HepG2 (cell line): ENCODE measurements around the gene MAP2K5. TPM values are rescaled to one million over a fixed set of nuclear protein-coding genes. Genes with fewer than 3 reads are reported as not detected.

ENCODE experiments used
- ATAC-seq: fragments of 200-7000 bp; cut with Tn5 transposase; 3 replicates; pipeline ENCODE4 v1.9.1; 2020; ENCODE audit warnings: mild to moderate bottlenecking, moderate library complexity
- BruUV-seq: library from RNA; stranded (reverse); fragments of 400-500 nt; replicated peaks from 2 replicates; lab custom pipeline; 2021; lab: Mats Ljungman, UMichigan
- CTCF ChIA-PET: fragments of 300-600 bp; formaldehyde crosslinking; extraction: SDS; loops from one replicate; lab custom pipeline; 2021; ENCODE audit warnings: low total read pairs, inconsistent platforms, low intra/inter-chr PET ratio; lab: Yijun Ruan, JAX
- POLR2A ChIA-PET: fragments of 350-600 bp; sonication (Branson Sonifier 250); formaldehyde crosslinking; loops from one replicate; lab custom pipeline; 2020; ENCODE audit warnings: antibody characterized with exemption, inconsistent platforms; lab: Yijun Ruan, JAX
- DNase-seq: peaks from one replicate; pipeline ENCODE4 v3.0.0-alpha.2; 2015; ENCODE audit warnings: low spot score
- FAIRE-seq: peaks from 3 replicates; lab custom pipeline; 2011; peaks lifted over from hg19 to GRCh38; lab: Jason Lieb, UNC
- H2AFZ ChIP-seq: one replicate; pipeline ENCODE4 v1.6.1; 2011; ENCODE audit warnings: low read length, inconsistent platforms
- H3K27ac ChIP-seq: fragments of 300-600 bp; 3 replicates; pipeline ENCODE4 v1.8.0; 2011; ENCODE audit warnings: mixed run types, mild to moderate bottlenecking, mixed read lengths, low read length, inconsistent platforms; ENCODE audit not compliant: insufficient read depth; ENCODE audit errors: extremely low read length
- H3K27me3 ChIP-seq, 2 experiments: fragments of 200-600 bp in 1 of 2; 2 replicates in 1 of 2; 3 replicates in 1 of 2; pipeline versions ENCODE4 v1.6.0 to v1.8.0; 2011; ENCODE audit warnings: low read length in 2 of 2, mild to moderate bottlenecking in 2 of 2, moderate library complexity in 2 of 2, inconsistent platforms in 1 of 2; ENCODE audit not compliant: insufficient read depth in 2 of 2, control insufficient read depth in 1 of 2
- H3K36me3 ChIP-seq, 2 experiments: fragments of 200-600 bp in 1 of 2; replicated peaks in 1 of 2; 2 replicates in 1 of 2; 3 replicates in 1 of 2; pipeline versions ENCODE4 v1.5.1 to v1.8.0; 2011; ENCODE audit warnings: low read length in 2 of 2, inconsistent platforms in 1 of 2; ENCODE audit not compliant: insufficient read depth in 2 of 2, control insufficient read depth in 1 of 2
- H3K4me1 ChIP-seq: 2 replicates; pipeline ENCODE4 v1.5.1; 2012; ENCODE audit warnings: low read length, inconsistent platforms; ENCODE audit not compliant: insufficient read depth
- H3K4me2 ChIP-seq: 2 replicates; pipeline ENCODE4 v1.6.0; 2011; ENCODE audit warnings: low read depth, low read length, inconsistent platforms
- H3K4me3 ChIP-seq, 3 experiments: fragments of 200-600 bp in 1 of 3; sonication (generic), shearing (Covaris generic) in 1 of 3; replicated peaks in 1 of 3; 2 replicates each; pipeline ENCODE4 v1.5.1; 2011 to 2016; ENCODE audit warnings: low read length in 3 of 3, inconsistent platforms in 2 of 3, low read depth in 2 of 3, mild to moderate bottlenecking in 2 of 3, control low read depth in 1 of 3, mixed read lengths in 1 of 3; ENCODE audit not compliant: insufficient read depth in 1 of 3
- H3K79me2 ChIP-seq: one replicate; pipeline ENCODE4 v1.6.1; 2011; ENCODE audit warnings: low read length, inconsistent platforms; ENCODE audit not compliant: insufficient read depth
- H3K9ac ChIP-seq: 2 replicates; pipeline ENCODE4 v1.6.0; 2011; ENCODE audit warnings: mild to moderate bottlenecking, low read depth, low read length, inconsistent platforms; ENCODE audit not compliant: insufficient read depth
- H3K9me3 ChIP-seq: 2 replicates; pipeline ENCODE4 v1.5.1; 2012; ENCODE audit warnings: mild to moderate bottlenecking, low read length
- H4K20me1 ChIP-seq: 2 replicates; pipeline ENCODE4 v1.6.0; 2011; ENCODE audit warnings: inconsistent platforms, mild to moderate bottlenecking, low read length, moderate library complexity; ENCODE audit not compliant: insufficient read depth
- KAT8 ChIP-seq: IDR thresholded peaks from 2 replicates; pipeline ENCODE4 v1.6.1; 2016; ENCODE audit warnings: missing genetic modification reagents, missing compliant biosample characterization
- TFDP2 ChIP-seq: sonication (generic); formaldehyde crosslinking; IDR thresholded peaks from 2 replicates; pipeline ENCODE4 v1.4.0; 2020; ENCODE audit warnings: missing genetic modification reagents
- ZFP62 ChIP-seq: sonication (generic); formaldehyde crosslinking; IDR thresholded peaks from 2 replicates; pipeline ENCODE4 v1.4.0; 2020; ENCODE audit warnings: missing genetic modification reagents
- ZNF564 ChIP-seq: sonication (generic); formaldehyde crosslinking; IDR thresholded peaks from 2 replicates; pipeline ENCODE4 v1.8.1; 2023; ENCODE audit warnings: mild to moderate bottlenecking, missing genetic modification reagents
- ZNF747 ChIP-seq: sonication (generic); formaldehyde crosslinking; IDR thresholded peaks from 2 replicates; pipeline ENCODE4 v1.8.1; 2023; ENCODE audit warnings: missing genetic modification reagents, mild to moderate bottlenecking, borderline replicate concordance
- ZNF792 ChIP-seq: IDR thresholded peaks from 2 replicates; pipeline ENCODE4 v1.6.1; 2016
- WGBS: methylation state at CpG from one replicate; pipeline ENCODE4 v1.1.6; 2017; ENCODE audit warnings: low lambda C conversion rate; 5-methylcytosine and 5-hydroxymethylcytosine counted together
- in situ Hi-C: cut with HindIII; loops from 2 replicates; pipeline ENCODE4 v1.10.0; 2017; ENCODE audit warnings: low pct_unique_long_range_greater_than_20kb; ENCODE audit not compliant: extremely low pct_ligation_motif_present
- intact Hi-C: fragments of 100-400 bp; cut with micrococcal nuclease; formaldehyde crosslinking; loops from one replicate; pipeline ENCODE4 v1.10.0; 2022; ENCODE audit not compliant: unreplicated experiment
- polyA plus RNA-seq, 8 experiments: library from polyadenylated mRNA; depleted of rRNA in 3 of 8; stranded (reverse) in 7 of 8; unstranded in 1 of 8; fragments of >200 nt; fragmentation: Illumina TruSeq in 4 of 8; extraction: Trizol in 4 of 8; gene quantifications; 2 replicates each; pipeline versions ENCODE4 v1.2.1 to v1.2.3, GENCODE V29; 2011 to 2016; ENCODE audit warnings: low read depth in 4 of 8, missing spikeins in 1 of 8, mixed read lengths in 1 of 8; ENCODE audit not compliant: insufficient read depth in 1 of 8
- total RNA-seq, 5 experiments: library from RNA; depleted of rRNA; stranded (reverse); fragments of >200 nt; fragmentation: Illumina TruSeq; extraction: Trizol; gene quantifications; 2 replicates each; pipeline ENCODE4 v1.2.3, GENCODE V29; 2016; ENCODE audit warnings: low read depth in 1 of 5
- TF ChIP-seq, protein P1 (sequence below): sonication (generic); formaldehyde crosslinking; IDR thresholded peaks from 2 replicates; pipeline ENCODE4 v1.4.0; 2020; ENCODE audit warnings: missing genetic modification reagents
- TF ChIP-seq, protein P2 (sequence below): sonication (generic); formaldehyde crosslinking; IDR thresholded peaks from 2 replicates; pipeline ENCODE4 v1.8.1; 2023; ENCODE audit warnings: mild to moderate bottlenecking, missing genetic modification reagents, borderline replicate concordance
- TF ChIP-seq, protein P3 (sequence below): sonication (generic); formaldehyde crosslinking; IDR thresholded peaks from 2 replicates; pipeline ENCODE4 v1.8.1; 2022; ENCODE audit warnings: low read depth, mild to moderate bottlenecking, missing genetic modification reagents

Gene MAP2K5
- total and polyA plus RNA-seq, 2 of the 13 experiments (the other 11 are each of a cell fraction or from before 2014, with no cell fraction given): 4.0 to 4.3 TPM

DNA sequence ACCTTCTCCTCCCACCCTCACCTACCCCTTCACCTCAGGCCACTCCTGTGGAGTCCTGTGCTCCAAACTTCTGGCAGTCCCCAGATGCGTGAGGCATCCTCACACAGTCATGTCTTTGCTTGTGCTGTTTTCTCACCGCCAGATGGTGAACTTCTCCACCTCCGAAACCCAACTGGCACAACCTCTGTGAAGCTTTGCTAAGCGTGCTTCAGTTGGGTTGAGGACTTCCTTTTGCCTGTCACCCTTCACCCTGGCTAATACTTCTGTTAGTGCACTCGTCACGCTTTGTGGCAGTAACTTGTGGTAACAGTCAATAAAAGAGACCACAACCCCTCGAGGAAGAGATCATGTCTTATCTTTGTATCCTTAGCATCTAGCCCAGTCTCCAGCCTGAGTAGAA lies 240.8 kb downstream of the MAP2K5 start:
- no peak for FAIRE-seq
- H3K4me1 ChIP-seq: no peaks in the 10 kb centered on the region
- H3K9ac ChIP-seq: no peak overlapping the region
- in situ Hi-C loops (no loop called here), intact Hi-C loops (no loop called here)
- no peaks in the 10 kb centered on the region for H3K9me3 ChIP-seq
- CTCF ChIA-PET: no interaction called here
- no peaks in the 10 kb centered on the region for H4K20me1 ChIP-seq
- no peak overlapping the region for H3K4me3 ChIP-seq
- 92% methylated on average over 7 of the region's 7 CpGs for WGBS
- no peaks in the 10 kb centered on the region for H3K79me2 ChIP-seq
- POLR2A ChIA-PET: no interaction called here
- H3K27me3 ChIP-seq: no peaks in the 10 kb centered on the region
- no peak for DNase-seq
- H2AFZ ChIP-seq: no peak overlapping the region
- no TSS peak for BruUV-seq
- no peak overlapping the region for H3K27ac ChIP-seq
- H3K4me2 ChIP-seq: no peak overlapping the region
- no peak for ATAC-seq
- H3K36me3 ChIP-seq: no peaks in the 10 kb centered on the region; a peak in 2 of 5 replicates
- TF ChIP-seq ZNF792 (CRISPR knock-in tag): no peak
- TF ChIP-seq TFDP2: no peak
- no peak for TF ChIP-seq ZFP62 (CRISPR knock-in tag)
- TF ChIP-seq, protein P1, sequence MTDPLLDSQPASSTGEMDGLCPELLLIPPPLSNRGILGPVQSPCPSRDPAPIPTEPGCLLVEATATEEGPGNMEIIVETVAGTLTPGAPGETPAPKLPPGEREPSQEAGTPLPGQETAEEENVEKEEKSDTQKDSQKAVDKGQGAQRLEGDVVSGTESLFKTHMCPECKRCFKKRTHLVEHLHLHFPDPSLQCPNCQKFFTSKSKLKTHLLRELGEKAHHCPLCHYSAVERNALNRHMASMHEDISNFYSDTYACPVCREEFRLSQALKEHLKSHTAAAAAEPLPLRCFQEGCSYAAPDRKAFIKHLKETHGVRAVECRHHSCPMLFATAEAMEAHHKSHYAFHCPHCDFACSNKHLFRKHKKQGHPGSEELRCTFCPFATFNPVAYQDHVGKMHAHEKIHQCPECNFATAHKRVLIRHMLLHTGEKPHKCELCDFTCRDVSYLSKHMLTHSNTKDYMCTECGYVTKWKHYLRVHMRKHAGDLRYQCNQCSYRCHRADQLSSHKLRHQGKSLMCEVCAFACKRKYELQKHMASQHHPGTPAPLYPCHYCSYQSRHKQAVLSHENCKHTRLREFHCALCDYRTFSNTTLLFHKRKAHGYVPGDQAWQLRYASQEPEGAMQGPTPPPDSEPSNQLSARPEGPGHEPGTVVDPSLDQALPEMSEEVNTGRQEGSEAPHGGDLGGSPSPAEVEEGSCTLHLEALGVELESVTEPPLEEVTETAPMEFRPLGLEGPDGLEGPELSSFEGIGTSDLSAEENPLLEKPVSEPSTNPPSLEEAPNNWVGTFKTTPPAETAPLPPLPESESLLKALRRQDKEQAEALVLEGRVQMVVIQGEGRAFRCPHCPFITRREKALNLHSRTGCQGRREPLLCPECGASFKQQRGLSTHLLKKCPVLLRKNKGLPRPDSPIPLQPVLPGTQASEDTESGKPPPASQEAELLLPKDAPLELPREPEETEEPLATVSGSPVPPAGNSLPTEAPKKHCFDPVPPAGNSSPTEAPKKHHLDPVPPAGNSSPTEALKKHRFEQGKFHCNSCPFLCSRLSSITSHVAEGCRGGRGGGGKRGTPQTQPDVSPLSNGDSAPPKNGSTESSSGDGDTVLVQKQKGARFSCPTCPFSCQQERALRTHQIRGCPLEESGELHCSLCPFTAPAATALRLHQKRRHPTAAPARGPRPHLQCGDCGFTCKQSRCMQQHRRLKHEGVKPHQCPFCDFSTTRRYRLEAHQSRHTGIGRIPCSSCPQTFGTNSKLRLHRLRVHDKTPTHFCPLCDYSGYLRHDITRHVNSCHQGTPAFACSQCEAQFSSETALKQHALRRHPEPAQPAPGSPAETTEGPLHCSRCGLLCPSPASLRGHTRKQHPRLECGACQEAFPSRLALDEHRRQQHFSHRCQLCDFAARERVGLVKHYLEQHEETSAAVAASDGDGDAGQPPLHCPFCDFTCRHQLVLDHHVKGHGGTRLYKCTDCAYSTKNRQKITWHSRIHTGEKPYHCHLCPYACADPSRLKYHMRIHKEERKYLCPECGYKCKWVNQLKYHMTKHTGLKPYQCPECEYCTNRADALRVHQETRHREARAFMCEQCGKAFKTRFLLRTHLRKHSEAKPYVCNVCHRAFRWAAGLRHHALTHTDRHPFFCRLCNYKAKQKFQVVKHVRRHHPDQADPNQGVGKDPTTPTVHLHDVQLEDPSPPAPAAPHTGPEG (CRISPR knock-in tag): no peak
- TF ChIP-seq, protein P2, sequence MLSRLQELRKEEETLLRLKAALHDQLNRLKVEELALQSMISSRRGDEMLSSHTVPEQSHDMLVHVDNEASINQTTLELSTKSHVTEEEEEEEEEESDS (CRISPR knock-in tag): no peak
- TF ChIP-seq ZNF564 (CRISPR knock-in tag): no peak
- TF ChIP-seq KAT8: no peak
- TF ChIP-seq ZNF747 (CRISPR knock-in tag): no peak
- TF ChIP-seq, protein P3, sequence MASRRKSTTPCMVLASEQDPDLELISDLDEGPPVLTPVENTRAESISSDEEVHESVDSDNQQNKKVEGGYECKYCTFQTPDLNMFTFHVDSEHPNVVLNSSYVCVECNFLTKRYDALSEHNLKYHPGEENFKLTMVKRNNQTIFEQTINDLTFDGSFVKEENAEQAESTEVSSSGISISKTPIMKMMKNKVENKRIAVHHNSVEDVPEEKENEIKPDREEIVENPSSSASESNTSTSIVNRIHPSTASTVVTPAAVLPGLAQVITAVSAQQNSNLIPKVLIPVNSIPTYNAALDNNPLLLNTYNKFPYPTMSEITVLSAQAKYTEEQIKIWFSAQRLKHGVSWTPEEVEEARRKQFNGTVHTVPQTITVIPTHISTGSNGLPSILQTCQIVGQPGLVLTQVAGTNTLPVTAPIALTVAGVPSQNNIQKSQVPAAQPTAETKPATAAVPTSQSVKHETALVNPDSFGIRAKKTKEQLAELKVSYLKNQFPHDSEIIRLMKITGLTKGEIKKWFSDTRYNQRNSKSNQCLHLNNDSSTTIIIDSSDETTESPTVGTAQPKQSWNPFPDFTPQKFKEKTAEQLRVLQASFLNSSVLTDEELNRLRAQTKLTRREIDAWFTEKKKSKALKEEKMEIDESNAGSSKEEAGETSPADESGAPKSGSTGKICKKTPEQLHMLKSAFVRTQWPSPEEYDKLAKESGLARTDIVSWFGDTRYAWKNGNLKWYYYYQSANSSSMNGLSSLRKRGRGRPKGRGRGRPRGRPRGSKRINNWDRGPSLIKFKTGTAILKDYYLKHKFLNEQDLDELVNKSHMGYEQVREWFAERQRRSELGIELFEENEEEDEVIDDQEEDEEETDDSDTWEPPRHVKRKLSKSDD (CRISPR knock-in tag): no peak
